ENCODE measurements around the gene VPS39. TPM values are rescaled to one million over a fixed set of nuclear protein-coding genes. Genes with fewer than 3 reads are reported as not detected.

The VPS39 gene
- polyA plus RNA-seq, 2 of the 4 experiments (the other 2 are of a cell fraction), result 18.3 to 33.3 TPM

DNA sequence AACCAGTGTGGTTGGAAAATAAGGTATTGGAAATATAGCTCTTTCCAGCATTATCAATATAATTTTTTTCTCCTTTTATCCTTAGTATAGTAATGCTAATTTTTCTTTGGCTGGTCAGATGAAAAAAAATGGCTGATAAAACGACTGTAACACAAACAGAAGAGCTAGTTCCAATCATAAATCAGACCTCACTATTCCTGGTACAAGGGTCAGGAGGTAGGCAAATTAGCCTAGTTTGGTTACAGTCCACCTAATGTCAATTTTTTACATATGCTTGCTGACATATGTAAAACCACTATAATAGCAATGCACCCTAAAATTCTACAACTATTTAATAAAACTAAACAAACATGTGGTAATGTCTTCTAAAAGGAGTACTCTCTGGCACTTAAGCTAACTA is 19.9 kb upstream of the VPS39 start:
- no peak for TF ChIP-seq EHF (CRISPR knock-in tag; IDR thresholded peaks at IDR 0.05)
- TF ChIP-seq MAFK (IDR thresholded peaks at IDR 0.05; ENCODE audit: partially characterized antibody), result no peak
- no peak for TF ChIP-seq NR3C1 (IDR thresholded peaks at IDR 0.05)
- TF ChIP-seq ZSCAN20 (CRISPR knock-in tag; IDR thresholded peaks at IDR 0.05), result no peak
- no peak for TF ChIP-seq CBX2 (IDR thresholded peaks at IDR 0.05; ENCODE audit: borderline replicate concordance, low read depth)
- TF ChIP-seq NFE2L2 (conservative IDR thresholded peaks at IDR 0.05; ENCODE audit: low read length), result no peak
- no peak for TF ChIP-seq RFX5 (IDR thresholded peaks at IDR 0.05)
- TF ChIP-seq CHD4 (IDR thresholded peaks at IDR 0.05; ENCODE audit: borderline replicate concordance), result no peak
- TF ChIP-seq EP300 (IDR thresholded peaks at IDR 0.05), result no peak
- TF ChIP-seq CEBPB (IDR thresholded peaks at IDR 0.05), result no peak
- TF ChIP-seq HEYL (CRISPR knock-in tag; IDR thresholded peaks at IDR 0.05), result no peak
- TF ChIP-seq, protein P1, sequence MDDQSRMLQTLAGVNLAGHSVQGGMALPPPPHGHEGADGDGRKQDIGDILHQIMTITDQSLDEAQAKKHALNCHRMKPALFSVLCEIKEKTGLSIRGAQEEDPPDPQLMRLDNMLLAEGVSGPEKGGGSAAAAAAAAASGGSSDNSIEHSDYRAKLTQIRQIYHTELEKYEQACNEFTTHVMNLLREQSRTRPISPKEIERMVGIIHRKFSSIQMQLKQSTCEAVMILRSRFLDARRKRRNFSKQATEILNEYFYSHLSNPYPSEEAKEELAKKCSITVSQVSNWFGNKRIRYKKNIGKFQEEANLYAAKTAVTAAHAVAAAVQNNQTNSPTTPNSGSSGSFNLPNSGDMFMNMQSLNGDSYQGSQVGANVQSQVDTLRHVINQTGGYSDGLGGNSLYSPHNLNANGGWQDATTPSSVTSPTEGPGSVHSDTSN (IDR thresholded peaks at IDR 0.05), result no peak
- TF ChIP-seq SMC3 (IDR thresholded peaks at IDR 0.05), result no peak
- TF ChIP-seq JUN (IDR thresholded peaks at IDR 0.05), result no peak
- TF ChIP-seq HOXB13 (CRISPR knock-in tag; IDR thresholded peaks at IDR 0.05; ENCODE audit: low read depth), result no peak
- H3K27ac ChIP-seq, result no peak overlapping the region
- no peak for DNase-seq (ENCODE audit: low read depth in 1 of 2, low spot score in 1 of 2)
- ChIA-PET POLR2A (no interaction called here), CTCF (interaction anchor here (0.6 to 0.9 kb wide), 3 partner anchors 14 to 81 kb away, joined by 3 read pairs; no protein-coding TSS in a partner anchor)
- no peak overlapping the region for H3K4me2 ChIP-seq
- ATAC-seq, result no peak
- no peak overlapping the region for H3K4me3 ChIP-seq
- WGBS (ENCODE audit: missing lambda C conversion rate), result 65% methylated on average over 1 of the region's 1 CpG
- no peaks in the 10 kb centered on the region for H3K4me1 ChIP-seq
- no peaks in the 10 kb centered on the region for H3K9me3 ChIP-seq
- no peak for FAIRE-seq

DNA sequence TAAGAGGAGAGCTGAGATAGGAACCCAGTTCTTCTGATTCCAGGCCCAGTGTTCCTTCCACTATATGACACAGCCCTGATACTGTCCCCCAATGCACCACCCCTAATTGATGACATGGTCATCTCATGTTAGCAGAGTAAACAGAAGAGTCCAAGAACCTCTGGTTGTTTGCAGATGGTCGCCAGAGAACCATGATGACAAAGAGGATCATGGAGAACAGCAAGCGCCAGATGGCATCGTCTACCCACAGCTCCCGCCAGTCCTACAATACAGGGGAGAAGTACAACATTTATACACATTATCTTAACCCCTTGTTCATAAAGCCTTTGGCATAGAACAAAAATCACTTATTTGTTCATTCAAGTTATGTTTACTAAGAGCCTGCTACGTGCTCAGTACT is 18.5 kb upstream of the VPS39 start:
- ATAC-seq, result no peak
- CTCF ChIA-PET, result interaction anchor here (0.6 to 0.8 kb wide), 2 partner anchors 42 to 382 kb away, joined by 3 read pairs; no protein-coding TSS in a partner anchor
- Histone ChIP-seq H3K27ac (no peak overlapping the region), H3K4me2 (no peak overlapping the region), H3K9me3 (no peaks in the 10 kb centered on the region), H3K4me1 (no peaks in the 10 kb centered on the region), H3K4me3 (no peak overlapping the region)
- no peak for TF ChIP-seq POLR2A (IDR thresholded peaks at IDR 0.05; ENCODE audit: low read length)
- no peak for TF ChIP-seq HDAC2 (IDR thresholded peaks at IDR 0.05)
- TF ChIP-seq CEBPB (IDR thresholded peaks at IDR 0.05), result no peak
- TF ChIP-seq RFX5 (IDR thresholded peaks at IDR 0.05), result no peak
- no peak for TF ChIP-seq NR3C1 (IDR thresholded peaks at IDR 0.05)
- TF ChIP-seq RCOR1 (IDR thresholded peaks at IDR 0.05; ENCODE audit: low read depth, low read length), result no peak
- TF ChIP-seq, protein P1 (IDR thresholded peaks at IDR 0.05), result no peak
- TF ChIP-seq HOXB13 (CRISPR knock-in tag; IDR thresholded peaks at IDR 0.05; ENCODE audit: low read depth), result no peak
- TF ChIP-seq, protein P2, sequence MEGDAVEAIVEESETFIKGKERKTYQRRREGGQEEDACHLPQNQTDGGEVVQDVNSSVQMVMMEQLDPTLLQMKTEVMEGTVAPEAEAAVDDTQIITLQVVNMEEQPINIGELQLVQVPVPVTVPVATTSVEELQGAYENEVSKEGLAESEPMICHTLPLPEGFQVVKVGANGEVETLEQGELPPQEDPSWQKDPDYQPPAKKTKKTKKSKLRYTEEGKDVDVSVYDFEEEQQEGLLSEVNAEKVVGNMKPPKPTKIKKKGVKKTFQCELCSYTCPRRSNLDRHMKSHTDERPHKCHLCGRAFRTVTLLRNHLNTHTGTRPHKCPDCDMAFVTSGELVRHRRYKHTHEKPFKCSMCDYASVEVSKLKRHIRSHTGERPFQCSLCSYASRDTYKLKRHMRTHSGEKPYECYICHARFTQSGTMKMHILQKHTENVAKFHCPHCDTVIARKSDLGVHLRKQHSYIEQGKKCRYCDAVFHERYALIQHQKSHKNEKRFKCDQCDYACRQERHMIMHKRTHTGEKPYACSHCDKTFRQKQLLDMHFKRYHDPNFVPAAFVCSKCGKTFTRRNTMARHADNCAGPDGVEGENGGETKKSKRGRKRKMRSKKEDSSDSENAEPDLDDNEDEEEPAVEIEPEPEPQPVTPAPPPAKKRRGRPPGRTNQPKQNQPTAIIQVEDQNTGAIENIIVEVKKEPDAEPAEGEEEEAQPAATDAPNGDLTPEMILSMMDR (IDR thresholded peaks at IDR 0.05), result no peak
- TF ChIP-seq CHD2 (IDR thresholded peaks at IDR 0.05; ENCODE audit: low read length, partially characterized antibody), result no peak
- no peak for TF ChIP-seq POLR2AphosphoS2 (conservative IDR thresholded peaks at IDR 0.05; ENCODE audit: low read length)
- no peak for TF ChIP-seq GATA3 (IDR thresholded peaks at IDR 0.05; ENCODE audit: borderline replicate concordance)
- no peak for TF ChIP-seq HOXB5 (CRISPR knock-in tag; IDR thresholded peaks at IDR 0.05)
- TF ChIP-seq MYC (IDR thresholded peaks at IDR 0.05; ENCODE audit: borderline replicate concordance, low read length), result no peak
- no peak for TF ChIP-seq ZC3H11A (IDR thresholded peaks at IDR 0.05)
- TF ChIP-seq ZNF302 (CRISPR knock-in tag; IDR thresholded peaks at IDR 0.05), result no peak
- POLR2A ChIA-PET, result no interaction called here
- DNase-seq (ENCODE audit: low read depth in 1 of 2, low spot score in 1 of 2), result no peak
- 83% methylated on average over 5 of the region's 5 CpGs for WGBS (ENCODE audit: missing lambda C conversion rate)
- no peak for FAIRE-seq
